ENCODE measurements around the gene FARP2.

Gene FARP2

GRCh38 chr2:241329669-241330615 lies 26.1 kb upstream of the FARP2 start:
- no peak for DNase-seq

- DNase-seq = no peak
Measured at GRCh38 chr2:241330616-241330981, 25.5 kb upstream of the FARP2 start.

DNA sequence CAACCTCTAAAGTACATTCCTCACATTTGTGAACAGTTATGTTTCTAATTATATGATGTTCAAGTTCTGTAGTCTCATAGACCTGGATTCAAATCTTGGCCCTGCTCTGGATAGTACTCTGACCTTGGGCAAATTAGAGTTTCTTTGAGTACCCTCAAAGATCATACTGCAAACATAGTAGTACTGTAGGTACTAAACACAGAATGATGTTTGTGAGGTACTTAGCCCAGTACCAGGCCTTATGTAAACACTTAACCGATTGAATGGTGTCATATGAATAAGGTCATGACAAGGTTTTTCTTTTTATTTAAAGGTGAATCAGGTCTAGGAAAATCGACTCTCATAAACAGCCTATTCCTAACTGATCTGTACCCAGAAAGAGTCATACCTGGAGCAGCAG lies 21.3 kb upstream of the FARP2 start:
- DNase-seq = no peak

DNA sequence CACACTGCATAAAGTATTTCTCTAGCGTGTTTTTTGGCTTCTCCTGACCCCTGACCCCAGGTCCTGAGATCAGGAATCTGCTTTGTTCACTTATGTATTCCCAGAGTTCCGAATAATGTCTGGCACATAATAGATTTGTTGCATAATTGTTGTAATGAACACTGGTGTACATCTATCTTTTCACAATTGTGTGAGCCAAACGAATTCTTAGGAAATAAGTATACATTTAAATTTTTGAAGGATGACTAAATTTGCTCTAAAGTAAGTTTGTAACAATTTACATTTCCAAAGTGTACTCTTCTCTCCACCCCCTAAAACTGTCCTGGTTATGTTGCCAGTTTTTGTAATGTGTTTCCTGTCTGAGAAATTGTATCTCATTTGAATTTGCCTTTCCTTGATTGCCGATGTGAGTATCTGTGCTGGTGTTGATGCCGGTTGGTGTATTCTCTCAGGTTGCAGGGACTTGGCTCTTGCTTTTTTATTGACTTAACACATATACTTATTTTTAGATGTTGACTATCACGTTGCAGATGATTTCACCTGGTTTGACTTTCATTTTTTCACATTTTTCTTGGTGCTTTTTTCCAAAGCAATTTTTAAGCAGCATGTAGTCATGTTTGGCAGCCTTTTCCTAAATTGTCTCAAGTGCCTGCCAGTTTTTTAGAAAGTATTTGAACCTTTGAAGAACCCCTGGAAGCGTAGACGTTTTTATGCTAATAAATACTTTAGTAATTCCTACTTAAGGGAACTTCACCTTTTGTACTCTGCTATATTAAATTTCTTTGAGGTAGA lies 16.1 kb upstream of the FARP2 start:
- DNase-seq = no peak

DNA sequence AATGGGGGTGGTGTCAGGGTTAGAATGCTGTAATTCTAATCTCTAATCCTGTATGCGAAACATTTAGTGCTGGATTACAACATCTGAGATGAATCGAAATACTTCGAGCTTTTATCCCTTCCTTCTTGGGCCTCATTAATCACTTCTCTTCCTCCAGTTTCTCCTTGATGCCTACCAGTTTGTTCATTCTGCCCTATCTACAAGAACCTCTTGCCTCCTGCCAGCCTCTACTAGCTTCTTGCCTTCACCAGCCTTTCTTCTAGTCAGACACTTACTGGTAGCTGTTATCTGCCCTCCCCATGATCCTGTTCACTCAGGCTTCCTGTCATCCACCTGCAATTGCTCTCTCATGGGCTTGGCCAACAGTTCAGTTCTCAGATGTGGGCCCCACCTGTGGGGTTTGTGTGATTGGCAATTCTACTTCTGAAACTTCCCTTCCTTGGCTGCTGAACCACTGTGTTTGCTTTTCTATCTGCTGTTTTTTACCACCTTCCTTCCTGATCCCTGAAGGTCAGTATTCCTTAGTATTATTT lies 15.4 kb upstream of the FARP2 start:
- DNase-seq = no peak

DNA sequence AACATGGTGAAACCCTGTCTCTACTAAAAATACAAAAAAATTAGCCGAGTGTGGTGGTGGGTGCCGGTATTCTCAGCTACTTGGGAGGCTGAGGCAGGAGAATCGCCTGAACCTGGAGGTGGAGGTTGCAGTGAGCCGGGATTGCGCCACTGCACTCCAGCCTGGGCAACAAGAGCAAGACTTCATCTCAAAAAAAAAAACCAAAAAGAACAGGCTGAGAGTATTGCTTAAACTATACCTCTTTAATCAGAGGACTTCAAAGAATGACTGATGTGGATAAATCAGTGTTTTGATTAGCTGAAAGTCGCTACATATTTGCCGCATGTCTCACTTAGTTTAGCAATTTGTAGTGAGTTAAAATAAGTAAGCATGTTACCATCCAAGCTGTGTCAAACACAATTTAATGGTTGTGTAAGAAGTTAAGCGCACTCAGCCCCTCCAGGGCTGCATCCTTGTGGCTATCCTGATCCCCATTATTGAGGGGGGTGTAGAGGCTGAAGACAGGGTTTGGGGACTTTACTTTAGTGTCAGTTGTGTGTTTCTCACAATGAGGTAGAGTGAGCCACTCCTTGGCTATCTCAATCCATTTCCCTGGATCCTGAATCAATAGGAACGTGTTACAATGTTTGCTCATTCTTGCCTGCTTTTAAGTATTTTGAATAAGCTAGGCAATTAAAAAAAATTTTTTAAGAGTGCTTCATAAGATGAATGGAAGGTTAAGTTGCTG lies 11.0 kb upstream of the FARP2 start:
- DNase-seq = no peak

GRCh38 chr2:241349941-241350340 lies 6.1 kb upstream of the FARP2 start:
- DNase-seq = no peak

- no peak for DNase-seq
Measured at GRCh38 chr2:241350530-241350877, 5.6 kb upstream of the FARP2 start.

GRCh38 chr2:241350878-241351639 lies 5.0 kb upstream of the FARP2 start:
- no peak for DNase-seq

GRCh38 chr2:241351640-241352031 lies 4.4 kb upstream of the FARP2 start:
- no peak for DNase-seq

GRCh38 chr2:241352227-241352626 lies 3.9 kb upstream of the FARP2 start:
- DNase-seq = no peak

DNA sequence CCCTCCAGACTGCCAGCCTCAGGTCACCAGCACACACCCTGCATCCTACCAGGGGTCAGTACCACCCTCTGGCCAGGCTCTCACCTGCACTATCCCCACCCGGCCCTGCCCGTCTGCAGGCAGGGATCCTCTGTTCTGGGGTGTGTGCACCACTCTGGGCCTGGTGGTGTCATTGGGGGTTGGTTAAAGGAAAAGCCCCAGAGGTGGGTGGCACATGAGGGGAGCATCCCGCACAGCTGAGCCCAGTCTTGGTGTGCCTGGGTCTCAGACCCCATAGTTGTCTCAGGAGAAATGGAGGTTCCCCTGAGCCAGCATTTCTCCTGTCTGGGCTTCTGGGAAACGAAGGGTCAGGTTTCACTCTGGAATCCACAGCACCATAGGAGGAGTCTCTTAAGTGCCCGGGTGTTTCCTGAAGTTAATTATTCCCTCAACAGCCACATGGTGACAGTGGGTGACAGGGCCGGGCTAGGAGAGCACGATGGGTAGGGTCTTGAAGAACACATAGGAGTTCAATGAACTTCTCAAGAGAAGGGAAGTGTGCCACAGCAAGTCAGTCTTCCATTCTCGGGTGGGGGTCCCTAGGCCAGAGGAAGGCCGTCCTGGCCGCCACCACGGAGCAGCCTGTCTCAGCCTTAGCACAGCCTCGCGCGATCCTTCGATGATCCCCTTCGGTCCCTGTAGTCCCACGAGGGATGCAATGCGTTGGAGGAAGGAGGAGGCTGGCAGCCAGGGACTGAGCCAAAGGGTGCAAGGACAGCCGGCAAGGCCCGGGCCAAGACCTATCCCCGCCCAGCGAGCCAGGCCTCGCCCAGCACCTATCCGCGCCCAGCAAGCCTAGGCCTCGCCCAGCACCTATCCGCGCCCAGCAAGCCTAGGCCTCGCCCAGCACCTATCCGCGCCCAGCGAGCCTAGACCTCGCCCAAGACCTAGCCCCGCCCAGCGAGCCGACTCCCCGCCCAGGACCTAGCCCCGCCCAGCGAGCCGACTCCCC lies 1.1 kb upstream of the FARP2 start:
- DNase-seq = peak; percentile 65 to 70

GRCh38 chr2:241356871-241357260 lies 781 bp downstream of the FARP2 start:
- no peak for DNase-seq

DNA sequence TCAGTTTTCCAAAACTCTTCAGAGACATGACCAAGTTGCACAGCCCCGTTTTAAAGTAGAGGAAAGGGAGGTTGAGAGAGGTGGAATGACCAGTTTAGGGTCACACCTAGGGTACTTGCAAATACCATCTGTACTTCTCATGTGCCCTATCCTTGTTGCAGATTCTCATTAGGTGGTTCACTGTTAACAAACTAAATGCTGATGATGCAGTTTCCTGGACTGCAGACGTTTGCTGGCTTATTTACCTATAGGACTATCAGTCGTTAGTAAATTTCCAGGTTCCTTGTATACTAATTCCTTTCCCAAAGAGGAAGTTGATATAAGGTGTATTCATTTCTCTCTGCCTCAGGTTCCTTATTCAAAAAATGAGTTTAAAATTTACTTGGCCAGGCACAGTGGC lies 1.4 kb downstream of the FARP2 start:
- DNase-seq = no peak

DNA sequence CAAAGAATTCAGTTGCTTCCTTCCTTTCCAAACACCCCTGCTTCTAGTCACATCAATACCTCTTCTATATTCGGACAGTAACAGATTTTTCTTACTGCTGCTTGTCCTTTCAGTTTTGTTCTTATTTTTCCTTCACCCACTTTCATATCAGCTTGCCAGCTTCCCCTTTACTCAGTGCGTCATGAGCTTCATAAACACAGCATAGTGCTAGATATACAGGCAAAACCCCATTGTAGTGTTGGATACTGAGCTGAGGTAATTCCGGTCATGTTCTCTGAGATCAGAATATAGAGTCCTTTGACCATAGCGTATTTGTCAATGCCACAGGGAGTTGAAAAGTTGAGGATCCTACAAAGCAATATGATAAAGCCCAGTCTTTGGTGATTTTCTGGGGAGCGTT lies 2.4 kb downstream of the FARP2 start:
- no peak for DNase-seq

- no peak for DNase-seq
Measured at GRCh38 chr2:241359481-241360045, 3.5 kb downstream of the FARP2 start.

DNA sequence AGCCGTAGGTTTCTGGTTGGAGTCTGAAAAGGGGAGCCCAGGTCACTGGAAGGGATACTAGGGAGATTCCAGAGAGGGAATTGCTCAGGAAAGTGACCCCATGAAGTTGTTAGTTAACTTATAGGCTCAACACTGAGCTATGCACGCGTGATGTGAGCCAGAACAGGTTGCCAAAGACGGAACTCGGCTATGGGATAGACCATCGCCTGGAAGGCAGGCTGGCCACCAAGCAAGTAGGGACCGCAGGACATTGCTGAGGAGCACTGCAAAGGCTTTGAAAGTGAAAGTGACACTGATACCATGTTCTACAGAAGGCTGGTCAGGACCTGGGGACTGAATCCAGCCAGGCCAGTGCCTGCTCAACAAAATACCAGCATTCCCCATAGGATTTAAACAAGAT lies 7.3 kb downstream of the FARP2 start:
- DNase-seq = no peak

DNA sequence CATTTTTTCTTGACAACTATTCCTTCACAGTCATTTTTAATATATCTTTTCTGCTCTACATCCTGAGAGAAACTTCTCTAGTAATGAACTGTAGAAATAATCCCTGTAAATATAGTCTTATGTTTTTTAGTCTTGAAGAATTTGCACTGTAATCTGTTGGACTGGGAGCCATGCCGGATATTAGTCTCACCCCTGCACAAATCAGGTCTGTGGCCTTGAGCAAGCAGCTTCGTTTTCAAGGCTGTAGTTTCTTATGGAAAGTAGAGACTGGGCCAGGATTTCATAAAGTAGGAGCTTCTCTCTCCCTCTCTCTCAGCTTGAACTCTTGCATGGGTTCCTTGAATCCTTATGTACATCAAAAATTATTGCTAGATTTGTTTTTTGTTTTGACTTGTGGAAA lies 8.7 kb downstream of the FARP2 start:
- DNase-seq = no peak

DNA sequence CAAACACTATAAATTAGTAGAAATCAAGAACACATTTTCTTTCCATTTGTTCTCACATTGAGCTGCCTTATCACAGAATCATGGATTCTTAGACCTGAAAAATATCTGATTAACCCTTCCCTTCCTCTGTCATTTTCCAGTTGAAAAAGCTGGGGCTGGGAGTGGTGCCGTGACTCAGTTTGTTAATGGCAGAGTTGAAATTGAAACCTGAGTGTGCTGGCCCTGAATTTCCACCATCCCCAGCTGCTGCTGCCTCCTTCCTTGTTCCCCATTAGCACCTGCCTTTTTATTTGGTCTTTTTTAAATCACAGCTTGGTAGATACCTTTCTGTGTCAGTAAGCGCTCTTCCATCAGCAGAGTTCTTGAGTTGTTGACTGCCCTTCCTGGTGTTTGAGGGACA lies 10.6 kb downstream of the FARP2 start:
- DNase-seq = no peak

- DNase-seq = no peak
Measured at GRCh38 chr2:241368643-241369042, 12.6 kb downstream of the FARP2 start.

Data from stimulated activated CD4-positive, alpha-beta T cell treated with anti-CD3 and anti-CD28 coated beads, Interleukin-4, amount 100 ng/mL, for 4 hours (primary cell).